ENCODE results near the gene ANKRD53.

Gene ANKRD53

GRCh38 chr2:70962885-70963878, 15.2 kb upstream of the ANKRD53 start:
- no peak overlapping the region for H3K27ac ChIP-seq
- H3K4me3 ChIP-seq, result no peak overlapping the region

DNA sequence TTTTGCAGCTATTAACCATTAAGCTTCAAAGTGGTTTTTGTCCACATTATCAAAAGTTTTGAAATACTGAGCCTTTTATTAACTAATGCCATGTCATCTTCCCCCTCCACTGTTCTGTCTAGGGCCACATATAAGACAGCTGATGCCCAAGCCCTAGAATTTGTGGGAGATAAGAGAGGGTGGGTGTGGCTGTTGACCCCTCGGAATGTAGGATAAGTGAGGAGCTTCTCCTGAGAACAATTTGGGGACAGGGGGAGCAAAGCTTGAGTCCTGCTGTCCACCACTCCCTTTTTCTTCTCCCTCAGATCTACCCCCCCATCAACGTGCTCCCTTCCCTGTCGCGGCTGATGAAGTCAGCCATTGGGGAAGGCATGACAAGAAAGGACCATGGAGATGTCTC, 14.3 kb upstream of the ANKRD53 start:
- Histone ChIP-seq H3K4me3 (no peak overlapping the region), H3K27ac (no peak overlapping the region)

DNA sequence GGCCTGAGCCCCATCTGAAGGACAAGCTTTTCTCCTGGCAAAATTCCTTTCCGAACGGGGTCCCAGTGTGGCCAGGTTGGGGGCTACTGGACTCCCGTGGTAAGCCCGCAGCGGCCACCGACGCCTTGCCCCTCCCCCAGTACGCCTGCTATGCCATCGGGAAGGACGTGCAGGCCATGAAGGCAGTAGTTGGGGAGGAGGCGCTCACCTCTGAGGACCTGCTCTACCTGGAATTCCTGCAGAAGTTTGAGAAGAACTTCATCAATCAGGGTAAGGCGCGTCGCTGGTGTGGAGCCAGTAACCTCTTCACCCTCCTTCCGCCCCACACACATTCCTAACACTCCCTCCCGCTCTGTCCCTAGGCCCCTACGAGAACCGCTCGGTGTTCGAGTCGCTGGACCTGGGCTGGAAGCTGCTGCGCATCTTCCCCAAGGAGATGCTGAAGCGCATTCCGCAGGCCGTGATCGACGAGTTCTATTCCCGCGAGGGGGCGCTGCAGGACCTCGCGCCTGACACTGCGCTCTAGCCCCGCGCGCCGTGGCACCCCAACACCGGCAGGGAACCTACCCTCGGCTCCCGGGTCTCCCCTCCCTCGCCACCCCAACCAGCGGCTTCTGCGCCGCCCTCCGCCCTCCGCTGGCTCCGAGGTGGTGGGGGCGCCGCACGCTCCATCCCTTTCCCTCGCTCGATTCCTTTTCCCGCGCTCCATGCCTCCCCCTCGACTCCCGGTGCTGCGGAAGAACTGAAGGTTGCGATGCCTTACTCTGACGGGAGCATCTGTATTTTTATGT, 13.6 kb upstream of the ANKRD53 start:
- Histone ChIP-seq H3K27ac (no peak overlapping the region), H3K4me3 (peak overlapping the region; percentile 16 to 45 (median 30))

- H3K4me3 ChIP-seq, result peak overlapping the region in 5 of 7 experiments; percentile 30 to 45 (median 37)
- no peak overlapping the region for H3K27ac ChIP-seq
Measured at GRCh38 chr2:70965506-70965905, 12.9 kb upstream of the ANKRD53 start.

DNA sequence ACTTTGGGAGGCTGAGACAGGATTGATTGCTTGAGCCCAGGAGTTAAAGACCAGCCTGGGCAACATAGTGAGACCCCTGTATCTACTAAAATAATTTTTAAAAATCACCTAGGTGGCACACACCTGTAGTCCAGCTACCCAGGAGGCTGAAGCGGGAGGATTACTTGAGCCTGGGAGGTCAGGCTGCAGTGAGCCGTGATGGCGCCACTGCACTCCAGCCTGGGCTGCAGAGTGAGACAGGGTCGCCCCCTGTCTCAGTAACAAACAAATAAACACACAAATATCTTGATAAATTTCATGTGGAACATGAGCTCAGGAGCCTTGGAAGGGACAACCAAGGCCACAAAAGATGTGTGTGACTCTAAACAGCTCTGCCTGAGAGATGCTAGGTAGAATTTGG, 11.7 kb upstream of the ANKRD53 start:
- Histone ChIP-seq H3K27ac (no peak overlapping the region), H3K4me3 (no peak overlapping the region)

- H3K27ac ChIP-seq, result no peak overlapping the region
- no peak overlapping the region for H3K4me3 ChIP-seq
Measured at GRCh38 chr2:70967189-70967588, 11.2 kb upstream of the ANKRD53 start.

- H3K27ac ChIP-seq, result no peak overlapping the region
- no peak overlapping the region for H3K4me3 ChIP-seq
Measured at GRCh38 chr2:70974592-70974991, 3.8 kb upstream of the ANKRD53 start.

GRCh38 chr2:70975237-70975636, 3.2 kb upstream of the ANKRD53 start:
- Histone ChIP-seq H3K27ac (no peak overlapping the region), H3K4me3 (no peak overlapping the region)

DNA sequence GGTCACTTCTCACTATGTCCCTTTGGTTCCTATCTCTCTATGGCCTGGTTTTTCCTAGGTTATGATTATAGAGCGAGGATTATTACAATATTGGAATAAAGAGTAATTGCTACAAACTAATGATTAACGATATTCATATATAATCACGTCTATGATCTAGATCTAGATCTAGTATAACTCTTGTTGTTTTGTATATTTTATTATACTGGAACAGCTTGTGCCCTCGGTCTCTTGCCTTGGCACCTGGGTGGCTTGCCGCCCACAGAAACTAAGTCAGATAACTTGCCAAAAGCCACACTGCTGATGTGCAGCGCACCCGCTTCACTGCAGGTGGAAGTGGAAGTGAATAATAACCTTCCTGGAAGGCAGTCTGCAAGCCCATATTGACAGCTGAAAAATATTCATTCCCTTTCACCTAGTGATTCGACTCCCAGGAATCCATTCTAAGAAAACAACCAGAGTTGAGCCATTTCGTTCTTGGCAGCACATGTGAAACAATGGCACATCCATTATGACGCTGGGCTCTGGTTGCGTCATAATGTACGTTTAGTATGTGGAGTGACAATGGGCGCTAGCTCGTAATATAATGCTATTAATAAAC, 725 bp upstream of the ANKRD53 start:
- peak overlapping the region in 19 of 21 experiments; percentile 38 to 86 (median 72) for H3K27ac ChIP-seq

GRCh38 chr2:70979180-70979488, 704 bp downstream of the ANKRD53 start:
- peak overlapping the region in 14 of 21 experiments; percentile 9 to 86 (median 68) for H3K27ac ChIP-seq
- peak overlapping the region; percentile 38 to 52 (median 43) for H3K4me3 ChIP-seq

More for the DNA sequence above, 725 bp upstream of the ANKRD53 start:
- H3K4me3 ChIP-seq, result peak overlapping the region; percentile 35 to 52 (median 46)

GRCh38 chr2:70979626-70980025, 1.2 kb downstream of the ANKRD53 start:
- Histone ChIP-seq H3K27ac (no peak overlapping the region), H3K4me3 (no peak overlapping the region)

GRCh38 chr2:70981421-70981820, 3.0 kb downstream of the ANKRD53 start:
- Histone ChIP-seq H3K27ac (no peak overlapping the region), H3K4me3 (no peak overlapping the region)

DNA sequence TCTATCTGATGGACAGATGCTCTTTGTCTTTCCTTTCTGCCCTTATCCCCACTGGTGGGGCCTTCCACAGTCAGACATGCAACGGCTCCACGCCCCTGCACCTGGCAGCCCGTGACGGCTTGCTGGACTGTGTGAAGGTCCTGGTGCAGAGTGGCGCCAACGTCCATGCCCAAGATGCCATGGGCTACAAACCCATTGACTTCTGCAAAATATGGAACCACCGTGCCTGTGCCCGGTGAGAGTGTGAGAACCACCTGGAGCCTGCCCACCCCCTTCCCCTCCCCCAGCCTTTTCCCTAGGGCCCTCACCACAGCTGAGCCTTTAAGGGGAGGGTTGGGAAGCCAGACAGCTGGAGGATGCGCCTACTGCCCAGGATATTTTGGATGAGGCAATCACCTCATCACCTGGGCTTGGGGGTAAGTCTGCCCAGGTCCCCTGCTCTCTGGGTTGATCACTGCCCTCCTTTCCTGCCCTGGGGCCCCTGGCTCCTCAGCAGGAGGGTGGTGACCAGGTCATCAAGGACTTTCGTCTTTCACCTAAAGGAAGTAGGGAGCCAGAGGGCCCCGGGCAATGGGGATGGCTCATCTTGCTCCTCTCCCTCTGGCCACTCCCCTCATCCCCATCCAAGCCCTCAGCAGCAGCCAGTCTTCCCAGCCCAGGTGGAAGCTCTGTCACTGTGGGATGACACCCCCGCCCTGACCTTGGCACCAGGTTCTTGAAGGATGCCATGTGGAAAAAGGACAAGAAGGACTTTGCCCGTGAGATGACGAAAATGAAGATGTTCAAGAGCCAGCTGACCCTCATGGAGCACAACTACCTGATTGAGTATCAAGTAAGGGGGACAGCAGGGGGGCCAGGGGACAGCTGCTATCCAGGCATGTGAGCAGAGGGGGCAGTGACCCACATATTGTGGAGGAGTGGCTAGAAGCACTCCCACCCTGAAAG, 3.7 kb downstream of the ANKRD53 start:
- H3K27ac ChIP-seq, result no peak overlapping the region
- H3K4me3 ChIP-seq, result no peak overlapping the region

- Histone ChIP-seq H3K4me3 (no peak overlapping the region), H3K27ac (no peak overlapping the region)
Measured at GRCh38 chr2:70982971-70983370, 4.5 kb downstream of the ANKRD53 start.

DNA sequence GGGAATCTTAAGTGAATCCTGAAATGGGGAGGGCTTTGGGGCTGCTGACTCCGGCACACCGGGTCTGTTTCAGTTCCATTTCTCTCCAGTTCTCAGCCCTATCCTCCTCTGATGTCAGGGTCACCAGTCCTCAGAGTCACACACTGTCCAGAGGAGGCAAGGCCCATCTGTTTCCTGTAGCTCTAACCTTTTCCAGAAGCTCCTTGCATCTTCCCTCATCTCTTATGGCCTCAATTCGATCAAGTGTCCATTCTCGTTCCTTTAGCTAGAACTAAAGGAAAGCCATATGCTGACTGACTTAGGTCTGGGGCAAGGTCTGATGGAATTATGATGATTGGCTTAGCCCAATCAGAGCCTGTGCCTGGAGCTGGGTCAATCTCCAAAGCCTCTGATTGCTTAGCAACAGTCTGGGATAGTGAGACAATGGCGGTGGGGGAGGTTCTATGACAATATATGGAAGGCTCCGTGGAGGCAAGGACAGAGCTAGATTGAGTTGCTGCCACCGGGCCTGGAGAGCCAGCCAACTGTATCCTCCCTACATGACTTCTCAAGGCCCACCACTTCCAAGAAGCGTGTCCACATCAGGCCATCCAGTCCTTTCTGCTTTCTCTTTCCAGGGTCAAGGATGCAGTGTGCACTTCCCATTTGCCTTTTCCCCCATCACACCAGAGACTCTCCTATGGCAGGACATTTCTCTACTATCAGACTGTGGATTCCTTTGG, 5.2 kb downstream of the ANKRD53 start:
- Histone ChIP-seq H3K27ac (no peak overlapping the region), H3K4me3 (no peak overlapping the region)

DNA sequence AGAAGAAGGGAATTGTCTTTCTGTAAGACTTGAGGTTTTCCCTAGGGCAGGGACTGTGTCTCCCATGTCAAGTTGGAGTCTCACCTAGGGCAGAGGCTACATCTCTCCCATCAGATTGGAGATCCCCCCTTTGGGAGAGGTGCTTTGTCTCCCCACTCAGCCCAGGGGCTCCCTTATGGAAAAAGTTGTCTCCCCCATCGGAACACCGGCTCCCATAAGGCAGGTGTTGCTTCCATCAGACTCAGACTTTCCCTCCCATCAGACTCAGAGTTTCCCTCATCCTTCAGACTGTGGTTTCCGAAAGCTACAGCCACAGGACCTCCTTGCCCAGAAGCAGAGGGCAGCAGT, 5.8 kb downstream of the ANKRD53 start:
- no peak overlapping the region for H3K27ac ChIP-seq
- H3K4me3 ChIP-seq, result no peak overlapping the region

DNA sequence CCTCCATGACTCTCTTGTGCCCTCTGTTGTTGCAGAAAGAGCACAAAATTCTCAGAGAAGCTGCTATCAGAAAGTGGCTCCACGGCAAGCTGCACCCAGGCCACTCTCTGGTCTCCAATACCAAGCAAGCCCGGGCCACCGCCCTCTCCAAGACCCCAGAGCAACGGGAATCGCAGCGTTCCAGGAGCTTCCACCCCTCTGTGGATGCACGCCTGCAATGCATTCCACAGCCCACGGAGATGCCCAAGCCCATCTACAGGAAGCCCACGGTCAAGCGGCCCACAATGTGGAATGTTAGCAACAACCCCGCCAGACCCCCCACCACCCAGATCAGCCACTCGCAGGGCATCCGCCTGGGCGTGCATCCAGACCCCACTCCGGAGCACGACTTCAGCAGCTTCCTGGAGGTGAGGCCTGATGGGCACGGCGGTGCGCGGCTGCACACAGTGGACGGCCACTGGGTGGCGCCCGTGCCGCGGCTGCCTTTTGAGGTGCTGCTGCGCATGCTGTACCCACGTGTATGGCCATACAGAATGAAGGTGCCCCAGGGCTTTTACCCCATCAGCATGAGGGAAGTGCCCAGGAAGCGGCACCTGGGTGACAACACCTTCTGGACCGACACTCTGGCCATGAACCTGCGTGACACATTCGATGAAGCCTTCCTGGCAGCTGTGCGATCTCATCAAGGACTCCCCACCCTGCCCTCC, 6.3 kb downstream of the ANKRD53 start:
- H3K27ac ChIP-seq, result no peak overlapping the region
- H3K4me3 ChIP-seq, result no peak overlapping the region

DNA sequence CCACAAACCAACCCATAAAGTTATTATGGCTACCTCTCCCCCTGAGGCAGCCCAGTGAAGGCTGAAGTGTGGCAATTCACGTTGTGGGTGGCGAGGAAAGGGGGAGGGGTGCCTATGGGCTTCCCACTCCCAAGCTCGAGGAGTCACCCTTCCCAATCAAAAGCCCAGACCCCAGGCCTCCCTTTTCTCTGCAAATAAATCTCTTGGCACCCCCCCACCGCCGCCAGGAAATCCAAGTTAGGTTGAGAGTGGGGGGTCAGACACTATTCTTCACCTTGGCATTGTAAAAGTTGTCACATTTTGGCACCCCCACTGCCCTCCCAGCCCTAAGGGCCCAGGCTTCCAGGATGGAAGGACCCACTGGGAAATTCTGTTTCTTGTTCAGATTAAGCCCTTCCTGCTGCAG, 6.9 kb downstream of the ANKRD53 start:
- no peak overlapping the region for H3K4me3 ChIP-seq
- no peak overlapping the region for H3K27ac ChIP-seq

Measured in skin epidermis (tissue), 12 donors.